Ovary (tissue), 3 donors: Measurements from ENCODE around the gene PPP6R3.

Source experiments
- CTCF ChIP-seq, 3 donors: fragments of 450-650 bp in 2 of 3; fragments of 200-600 bp in 1 of 3; IDR thresholded peaks; one replicate each; pipeline versions ENCODE4 v1.5.1 to v1.8.0; 2016 to 2022; ENCODE audit warnings: antibody characterized with exemption in 3 of 3, mild to moderate bottlenecking in 1 of 3
- POLR2A ChIP-seq: fragments of 450-650 bp; IDR thresholded peaks from one replicate; pipeline ENCODE4 v1.6.1; 2017; ENCODE audit warnings: antibody characterized with exemption, mild to moderate bottlenecking, moderate library complexity
- donor health status: DM: no; HTN: no; CAD: no.

GRCh38 chr11:68591719-68592118 is 131.2 kb downstream of the PPP6R3 start:
- TF ChIP-seq CTCF (IDR thresholded peaks at IDR 0.05), result no peak
- TF ChIP-seq POLR2A, result no peak
